Right atrium auricular region (tissue), 2 donors: ENCODE results near the gene UPF1. TPM values are rescaled to one million over a fixed set of nuclear protein-coding genes. Genes with fewer than 3 reads are reported as not detected.
A peak's percentile ranks its signal among the peaks of the same experiment; 100 is the strongest.
"Not testable (repeated sequence)": the region's sequence is repeated elsewhere in the genome, so short reads cannot be mapped to it uniquely, and the experiment has no call there.

Source experiments
- DNase-seq: peaks from one replicate; pipeline ENCODE4 v3.0.0-alpha.2; 2019; ENCODE audit warnings: low spot score
- H3K27ac ChIP-seq, 2 donors: fragments of 200-600 bp; sonication (generic); 1 replicate in 1 of 2; 2 replicates in 1 of 2; pipeline ENCODE4 v1.5.1; 2016 to 2019
- H3K27me3 ChIP-seq, 2 donors: fragments of 200-600 bp; sonication (generic); one replicate each; pipeline versions ENCODE4 v1.5.1 to v1.6.0; 2017 to 2019
- H3K36me3 ChIP-seq: fragments of 200-600 bp; sonication (generic); one replicate; pipeline ENCODE4 v1.5.1; 2016
- H3K4me1 ChIP-seq, 2 donors: fragments of 200-600 bp; sonication (generic); one replicate each; pipeline versions ENCODE4 v1.5.1 to v1.6.0; 2017 to 2019
- H3K4me3 ChIP-seq, 2 donors: fragments of 200-600 bp; sonication (generic); 1 replicate in 1 of 2; 2 replicates in 1 of 2; pipeline ENCODE4 v1.5.1; 2017 to 2019; ENCODE audit warnings: mild to moderate bottlenecking in 1 of 2, moderate library complexity in 1 of 2
- H3K9me3 ChIP-seq, 2 donors: fragments of 200-600 bp; sonication (generic); one replicate each; pipeline ENCODE4 v1.5.1; 2019
- total RNA-seq, 2 donors: library from RNA; depleted of rRNA; stranded (reverse); fragments of >200 nt; gene quantifications; one replicate each; pipeline ENCODE4 v1.1.0, GENCODE V29; 2016
- TF ChIP-seq, protein P1 (sequence below), 2 donors: fragments of 200-600 bp; sonication (generic); IDR thresholded peaks; one replicate each; pipeline ENCODE4 v1.5.1; 2019; ENCODE audit warnings: antibody characterized with exemption in 2 of 2

UPF1 gene
- total RNA-seq, 2 donors from 2014 or later: 27.6 to 61.5 TPM

- no peak overlapping the region for H3K4me3 ChIP-seq
- DNase-seq: peak; percentile 92
- peaks cover 4 to 12% of the 10 kb centered on the region in 2 donors for H3K4me1 ChIP-seq
- H3K27me3 ChIP-seq: no peaks in the 10 kb centered on the region
- no peaks in the 10 kb centered on the region for H3K9me3 ChIP-seq
- peak overlapping the region; percentile 59 to 78 for H3K27ac ChIP-seq
- TF ChIP-seq, protein P1, sequence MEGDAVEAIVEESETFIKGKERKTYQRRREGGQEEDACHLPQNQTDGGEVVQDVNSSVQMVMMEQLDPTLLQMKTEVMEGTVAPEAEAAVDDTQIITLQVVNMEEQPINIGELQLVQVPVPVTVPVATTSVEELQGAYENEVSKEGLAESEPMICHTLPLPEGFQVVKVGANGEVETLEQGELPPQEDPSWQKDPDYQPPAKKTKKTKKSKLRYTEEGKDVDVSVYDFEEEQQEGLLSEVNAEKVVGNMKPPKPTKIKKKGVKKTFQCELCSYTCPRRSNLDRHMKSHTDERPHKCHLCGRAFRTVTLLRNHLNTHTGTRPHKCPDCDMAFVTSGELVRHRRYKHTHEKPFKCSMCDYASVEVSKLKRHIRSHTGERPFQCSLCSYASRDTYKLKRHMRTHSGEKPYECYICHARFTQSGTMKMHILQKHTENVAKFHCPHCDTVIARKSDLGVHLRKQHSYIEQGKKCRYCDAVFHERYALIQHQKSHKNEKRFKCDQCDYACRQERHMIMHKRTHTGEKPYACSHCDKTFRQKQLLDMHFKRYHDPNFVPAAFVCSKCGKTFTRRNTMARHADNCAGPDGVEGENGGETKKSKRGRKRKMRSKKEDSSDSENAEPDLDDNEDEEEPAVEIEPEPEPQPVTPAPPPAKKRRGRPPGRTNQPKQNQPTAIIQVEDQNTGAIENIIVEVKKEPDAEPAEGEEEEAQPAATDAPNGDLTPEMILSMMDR (IDR thresholded peaks at IDR 0.05): no peak
- no peaks in the 10 kb centered on the region for H3K36me3 ChIP-seq
Measured at GRCh38 chr19:18809149-18809868, 22.4 kb upstream of the UPF1 start.

DNA sequence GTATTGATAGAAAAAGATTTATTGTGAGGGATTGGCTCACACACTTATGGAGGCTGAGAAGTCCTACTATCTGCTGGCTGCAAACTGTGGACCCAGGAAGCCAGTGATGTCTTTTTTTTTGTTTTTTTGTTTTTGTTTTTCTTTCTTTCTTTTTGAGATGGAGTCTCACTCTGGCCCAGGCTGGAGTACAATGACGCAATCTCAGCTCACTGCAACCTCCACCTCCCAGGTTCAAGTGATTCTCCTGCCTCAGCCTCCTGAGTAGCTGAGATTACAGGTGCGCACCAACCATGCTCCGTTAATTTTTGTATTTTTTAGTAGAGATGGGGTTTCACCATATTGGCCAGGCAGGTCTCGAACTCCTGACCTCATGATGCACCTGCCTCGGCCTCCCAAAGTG, 20.1 kb upstream of the UPF1 start:
- not testable (repeated sequence) for DNase-seq, H3K9me3 ChIP-seq, H3K27ac ChIP-seq, H3K4me3 ChIP-seq, H3K36me3 ChIP-seq, H3K27me3 ChIP-seq
- peaks cover 4 to 12% of the 10 kb centered on the region in 2 donors for H3K4me1 ChIP-seq

GRCh38 chr19:18814063-18814462, 17.7 kb upstream of the UPF1 start:
- Histone ChIP-seq H3K27ac (no peak overlapping the region), H3K9me3 (no peaks in the 10 kb centered on the region), H3K27me3 (no peaks in the 10 kb centered on the region), H3K4me1 (peaks cover 3 to 4% of the 10 kb centered on the region in 2 donors), H3K4me3 (no peak overlapping the region), H3K36me3 (no peaks in the 10 kb centered on the region)
- TF ChIP-seq, protein P1 (IDR thresholded peaks at IDR 0.05): no peak
- peak; percentile 74 for DNase-seq

DNA sequence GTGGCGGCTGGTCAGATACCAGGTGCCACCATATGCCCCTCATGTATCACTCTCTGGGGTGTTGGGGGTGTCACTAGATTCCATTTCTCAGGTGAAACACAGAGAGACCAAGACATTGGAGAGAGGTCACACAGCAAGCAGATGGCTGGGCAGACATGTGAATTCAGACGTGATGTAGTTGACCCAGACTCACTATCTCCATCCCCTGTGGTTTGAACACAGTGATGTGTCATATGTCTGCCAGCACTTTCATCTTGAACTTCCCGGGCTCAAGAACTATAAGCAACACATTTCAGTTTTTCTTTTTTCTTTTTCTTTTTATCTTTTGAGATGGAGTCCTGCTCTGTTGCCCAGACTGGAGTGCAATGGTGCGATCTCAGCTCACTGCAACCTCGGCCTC, 16.1 kb upstream of the UPF1 start:
- H3K9me3 ChIP-seq: no peaks in the 10 kb centered on the region
- no peak for DNase-seq
- no peaks in the 10 kb centered on the region for H3K36me3 ChIP-seq
- no peaks in the 10 kb centered on the region for H3K4me1 ChIP-seq
- H3K27ac ChIP-seq: no peak overlapping the region
- TF ChIP-seq, protein P1 (IDR thresholded peaks at IDR 0.05): no peak
- no peaks in the 10 kb centered on the region for H3K27me3 ChIP-seq
- H3K4me3 ChIP-seq: no peak overlapping the region

- H3K4me1 ChIP-seq, H3K36me3 ChIP-seq, H3K9me3 ChIP-seq, H3K4me3 ChIP-seq, H3K27ac ChIP-seq, H3K27me3 ChIP-seq, DNase-seq: not testable (repeated sequence)
Measured at GRCh38 chr19:18816645-18817044, 15.1 kb upstream of the UPF1 start.

- Histone ChIP-seq H3K4me1 (no peaks in the 10 kb centered on the region), H3K36me3 (no peaks in the 10 kb centered on the region), H3K4me3 (no peak overlapping the region), H3K9me3 (no peaks in the 10 kb centered on the region), H3K27ac (no peak overlapping the region), H3K27me3 (no peaks in the 10 kb centered on the region)
- TF ChIP-seq, protein P1 (IDR thresholded peaks at IDR 0.05): no peak
- no peak for DNase-seq
Measured at GRCh38 chr19:18817574-18817973, 14.2 kb upstream of the UPF1 start.

DNA sequence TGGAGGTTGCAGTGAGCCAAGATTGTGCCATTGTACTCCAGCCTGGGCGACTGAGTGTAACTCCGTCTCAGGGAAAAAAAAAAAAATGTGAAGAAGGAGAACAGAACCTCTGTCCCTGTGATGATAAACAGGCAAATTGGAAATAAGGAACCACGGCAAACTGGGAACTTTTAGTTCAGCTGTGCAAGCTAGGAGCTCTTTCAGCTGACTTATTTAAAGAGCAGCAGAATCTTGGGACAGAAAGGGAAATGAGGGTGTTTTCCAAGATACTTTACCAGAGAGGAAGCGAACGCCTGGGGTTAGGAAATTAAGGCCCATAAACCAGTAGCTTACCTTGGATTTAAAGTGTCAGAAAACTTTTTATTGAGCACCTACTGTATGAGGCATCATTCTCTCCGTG, 3.0 kb upstream of the UPF1 start:
- Histone ChIP-seq H3K27me3 (no peaks in the 10 kb centered on the region), H3K27ac (no peak overlapping the region), H3K4me1 (peaks cover 0 to 14% of the 10 kb centered on the region in 2 donors), H3K4me3 (no peak overlapping the region), H3K36me3 (no peaks in the 10 kb centered on the region), H3K9me3 (peaks cover 0 to 10% of the 10 kb centered on the region in 2 donors)
- TF ChIP-seq, protein P1 (IDR thresholded peaks at IDR 0.05): no peak
- no peak for DNase-seq
